IMR-90 (cell line): Measurements from ENCODE around the gene FA2H. TPM values are rescaled to one million over a fixed set of nuclear protein-coding genes. Genes with fewer than 3 reads are reported as not detected.
"Not testable (repeated sequence)": the region's sequence is repeated elsewhere in the genome, so short reads cannot be mapped to it uniquely, and the experiment has no call there.

ENCODE experiments used
- ATAC-seq: fragments of 200-7000 bp; cut with Tn5 transposase; 2 replicates; pipeline ENCODE4 v1.9.1; 2020; ENCODE audit warnings: low read depth, mild to moderate bottlenecking, moderate library complexity
- BruUV-seq: library from RNA; stranded (reverse); fragments of 400-500 nt; replicated peaks from 2 replicates; lab custom pipeline; 2021; lab: Mats Ljungman, UMichigan
- CTCF ChIA-PET: fragments of 300-600 bp; formaldehyde crosslinking; extraction: SDS; loops from one replicate; lab custom pipeline; 2021; ENCODE audit warnings: antibody characterized with exemption; lab: Yijun Ruan, JAX
- POLR2A ChIA-PET: fragments of 300-600 bp; sonication (Branson Sonifier 250); formaldehyde crosslinking; loops from one replicate; lab custom pipeline; 2022; ENCODE audit warnings: antibody characterized with exemption; ENCODE audit not compliant: unreplicated experiment; lab: Charles Lee
- DNase-seq: peaks from one replicate; pipeline ENCODE4 v3.0.0; 2013
- H2AFZ ChIP-seq: replicated peaks from 2 replicates; pipeline ENCODE3; 2013; ENCODE audit warnings: low read length, mild to moderate bottlenecking; ENCODE audit not compliant: poor library complexity
- H2AK5ac ChIP-seq: 2 replicates; pipeline ENCODE4 v1.6.1; 2013; ENCODE audit warnings: low read depth, low read length, inconsistent platforms
- H2AK9ac ChIP-seq: replicated peaks from 2 replicates; pipeline ENCODE3; 2013; ENCODE audit warnings: mild to moderate bottlenecking, low read depth, low read length, moderate library complexity; ENCODE audit not compliant: poor library complexity
- H2BK120ac ChIP-seq: 2 replicates; pipeline ENCODE4 v1.6.1; 2013; ENCODE audit warnings: low read depth, low read length, inconsistent platforms
- H2BK15ac ChIP-seq: 3 replicates; pipeline ENCODE4 v1.6.1; 2013; ENCODE audit warnings: low read depth, low read length, inconsistent platforms
- H2BK20ac ChIP-seq: 2 replicates; pipeline ENCODE4 v1.6.1; 2013; ENCODE audit warnings: low read depth, mild to moderate bottlenecking, inconsistent platforms, low read length, moderate library complexity
- H2BK5ac ChIP-seq: 2 replicates; pipeline ENCODE4 v1.6.1; 2013; ENCODE audit warnings: mild to moderate bottlenecking, low read depth, low read length, inconsistent platforms; ENCODE audit not compliant: poor library complexity, severe bottlenecking
- H3K14ac ChIP-seq: replicated peaks from 2 replicates; pipeline ENCODE4 v1.6.1; 2013; ENCODE audit warnings: low read depth, low read length, inconsistent platforms
- H3K18ac ChIP-seq: 2 replicates; pipeline ENCODE4 v1.6.1; 2013; ENCODE audit warnings: low read depth, low read length, control low read depth
- H3K23ac ChIP-seq: 2 replicates; pipeline ENCODE4 v1.6.1; 2013; ENCODE audit warnings: low read depth, low read length, inconsistent platforms
- H3K27ac ChIP-seq: 2 replicates; pipeline ENCODE4 v1.5.1; 2013; ENCODE audit warnings: mild to moderate bottlenecking, control low read depth, low read length; ENCODE audit not compliant: insufficient read depth
- H3K27me3 ChIP-seq: 2 replicates; pipeline ENCODE4 v1.6.1; 2013; ENCODE audit warnings: low read length; ENCODE audit not compliant: control insufficient read depth, insufficient read depth
- H3K36me3 ChIP-seq: 2 replicates; pipeline ENCODE4 v1.6.1; 2013; ENCODE audit warnings: low read length, mixed read lengths; ENCODE audit not compliant: control insufficient read depth, insufficient read depth
- H3K4ac ChIP-seq: 2 replicates; pipeline ENCODE4 v1.6.1; 2013; ENCODE audit warnings: low read depth, low read length, inconsistent platforms
- H3K4me1 ChIP-seq: 2 replicates; pipeline ENCODE4 v1.6.1; 2013; ENCODE audit warnings: low read length, mixed read lengths; ENCODE audit not compliant: control insufficient read depth, insufficient read depth
- H3K4me2 ChIP-seq: 2 replicates; pipeline ENCODE4 v1.6.1; 2013; ENCODE audit warnings: low read depth, mild to moderate bottlenecking, control low read depth, low read length, moderate library complexity
- H3K4me3 ChIP-seq: 2 replicates; pipeline ENCODE4 v1.5.1; 2013; ENCODE audit warnings: low read depth, mild to moderate bottlenecking, control low read depth, low read length, moderate library complexity; ENCODE audit not compliant: insufficient read depth
- H3K56ac ChIP-seq: 2 replicates; pipeline ENCODE4 v1.6.1; 2013; ENCODE audit warnings: low read length, inconsistent platforms; ENCODE audit not compliant: insufficient read depth; ENCODE audit errors: extremely low read depth
- H3K79me1 ChIP-seq, 2 experiments: 2 replicates each; pipeline ENCODE4 v1.6.1; 2013; ENCODE audit warnings: low read length in 2 of 2, inconsistent platforms in 1 of 2, low read depth in 1 of 2
- H3K9ac ChIP-seq: 2 replicates; pipeline ENCODE4 v1.6.1; 2013; ENCODE audit warnings: low read depth, low read length, control low read depth
- H3K9me1 ChIP-seq: 2 replicates; pipeline ENCODE4 v1.6.1; 2013; ENCODE audit warnings: low read length, inconsistent platforms; ENCODE audit not compliant: insufficient read depth
- H3K9me3 ChIP-seq: 2 replicates; pipeline ENCODE4 v1.6.1; 2013; ENCODE audit warnings: low read length; ENCODE audit not compliant: control insufficient read depth, insufficient read depth
- H4K20me1 ChIP-seq: 2 replicates; pipeline ENCODE4 v1.6.1; 2013; ENCODE audit warnings: low read length, inconsistent platforms; ENCODE audit not compliant: insufficient read depth
- H4K5ac ChIP-seq: 2 replicates; pipeline ENCODE4 v1.6.1; 2013; ENCODE audit warnings: mild to moderate bottlenecking, low read depth, low read length, control low read depth
- H4K8ac ChIP-seq, 2 experiments: 2 replicates each; pipeline ENCODE4 v1.6.1; 2013; ENCODE audit warnings: low read depth in 2 of 2, low read length in 2 of 2, control low read depth in 1 of 2, inconsistent platforms in 1 of 2
- H4K91ac ChIP-seq: 2 replicates; pipeline ENCODE4 v1.6.1; 2013; ENCODE audit warnings: low read depth, low read length, inconsistent platforms; ENCODE audit not compliant: insufficient read depth
- WGBS, 2 experiments: methylation state at CpG; one replicate each; pipeline versions ENCODE4 v1.1.5 to v1.1.7; 2013; ENCODE audit warnings: missing lambda C conversion rate in 2 of 2; ENCODE audit not compliant: insufficient read length in 1 of 2; ENCODE audit errors: extremely low coverage in 2 of 2; 5-methylcytosine and 5-hydroxymethylcytosine counted together
- dilution Hi-C: fragments of 300-500 bp; cut with HindIII; formaldehyde crosslinking; loops from one replicate; pipeline ENCODE4 v1.14.3; 2018; ENCODE audit warnings: low sequenced_read_pairs; ENCODE audit not compliant: unreplicated experiment
- in situ Hi-C: fragments of 300-500 bp; cut with MboI; formaldehyde crosslinking; loops from 3 replicates; pipeline ENCODE4 v1.14.3; 2019; ENCODE audit warnings: low sequenced_read_pairs, inconsistent platforms, mixed read lengths
- intact Hi-C: fragments of 100-400 bp; cut with micrococcal nuclease; formaldehyde crosslinking; loops from 2 replicates; pipeline ENCODE4 v1.10.0; 2022
- polyA plus RNA-seq, 3 experiments: library from polyadenylated mRNA; depleted of rRNA; stranded (reverse); fragments of >200 nt; gene quantifications; 2 replicates each; pipeline ENCODE4 v1.2.3, GENCODE V29; 2012; ENCODE audit warnings: low replicate concordance in 1 of 3
- total RNA-seq: library from RNA; depleted of rRNA; stranded (reverse); fragments of >200 nt; gene quantifications from 2 replicates; pipeline ENCODE4 v1.2.3, GENCODE V29; 2012

Gene FA2H
- total and polyA plus RNA-seq, 2 of the 4 experiments (the other 2 are of a cell fraction): not detected

DNA sequence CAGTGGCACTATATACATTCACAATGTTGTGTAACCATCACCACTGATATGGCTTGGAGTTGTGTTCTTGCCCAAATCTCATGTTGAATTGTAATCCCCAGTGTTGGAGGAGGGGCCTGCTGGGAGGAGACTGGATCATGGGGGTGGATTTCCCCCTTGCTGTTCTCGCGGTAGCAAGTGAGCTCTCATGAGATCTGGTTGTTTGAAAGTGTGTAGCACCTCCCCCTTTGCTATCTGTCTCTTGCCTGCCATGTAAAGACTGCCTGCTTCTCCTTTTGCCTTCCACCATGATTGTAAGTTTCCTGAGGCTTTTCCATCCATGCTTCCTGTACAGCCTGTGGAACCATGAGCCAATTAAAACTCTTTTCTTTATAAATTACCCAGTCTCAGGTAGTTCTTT, 17.1 kb upstream of the FA2H start:
- H4K5ac ChIP-seq, H3K4me3 ChIP-seq, H3K9ac ChIP-seq, H3K23ac ChIP-seq, H4K8ac ChIP-seq, H3K4me1 ChIP-seq, H3K36me3 ChIP-seq, H3K9me3 ChIP-seq, H2AK5ac ChIP-seq, H3K4ac ChIP-seq, in situ Hi-C loops, H3K14ac ChIP-seq, POLR2A ChIA-PET, H2BK120ac ChIP-seq, H2AK9ac ChIP-seq, H4K20me1 ChIP-seq, dilution Hi-C loops, H3K9me1 ChIP-seq, H3K56ac ChIP-seq, BruUV-seq, CTCF ChIA-PET, H2BK15ac ChIP-seq, H3K27ac ChIP-seq, H3K18ac ChIP-seq, H4K91ac ChIP-seq, ATAC-seq, H3K4me2 ChIP-seq, H2AFZ ChIP-seq, H3K79me1 ChIP-seq, DNase-seq, H2BK20ac ChIP-seq, intact Hi-C loops, H2BK5ac ChIP-seq: not testable (repeated sequence)
- peaks cover 16% of the 10 kb centered on the region for H3K27me3 ChIP-seq
- no CpG with 5 or more reads among the region's 2 CpGs for WGBS, 2 experiments
